ENCODE results near the gene NHEJ1. TPM values are rescaled to one million over a fixed set of nuclear protein-coding genes. Genes with fewer than 3 reads are reported as not detected.

Gene NHEJ1
- total RNA-seq, 1 donor from 2014 or later, result 19.6 TPM

DNA sequence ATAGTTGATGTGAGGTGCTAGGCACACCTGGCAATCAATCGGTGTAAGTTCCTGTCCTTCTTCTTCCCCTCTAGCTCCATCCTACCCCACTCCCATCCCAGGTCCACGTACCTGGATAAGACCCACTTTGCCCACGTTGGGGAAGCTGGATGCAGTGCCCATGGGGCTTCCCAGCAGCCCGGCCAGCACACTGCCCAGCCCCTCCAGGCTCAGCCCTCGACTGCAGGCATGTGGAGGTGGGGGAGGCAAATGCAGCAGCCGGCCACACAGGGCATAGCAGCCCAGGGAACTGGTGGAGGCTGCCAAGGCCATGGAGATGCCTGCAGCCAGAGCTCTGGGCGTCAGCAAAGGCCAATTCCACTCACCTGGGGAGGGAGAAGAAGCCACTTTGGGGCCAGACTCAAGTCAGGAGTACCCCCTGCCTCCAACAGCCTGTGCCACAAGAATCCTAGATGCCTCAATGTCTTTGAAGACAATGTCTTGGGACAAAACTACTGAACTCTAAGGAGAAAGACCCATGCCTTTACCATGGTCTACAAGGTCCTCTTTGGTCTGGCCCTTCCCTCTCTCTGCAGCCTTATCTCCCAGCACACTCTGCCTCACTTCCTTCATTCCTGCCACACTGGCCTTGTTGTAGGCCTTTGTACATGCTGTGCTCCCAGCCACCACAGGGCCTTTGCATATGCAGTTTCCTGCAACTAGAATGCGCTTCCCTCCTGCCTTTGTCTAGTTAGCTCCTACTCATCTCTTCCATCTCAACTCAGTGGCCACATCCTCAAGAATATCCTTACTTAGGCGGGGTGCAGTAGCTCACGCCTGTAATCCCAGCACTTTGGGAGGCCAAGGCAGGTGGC is 4.7 kb upstream of the NHEJ1 start:
- no peaks in the 10 kb centered on the region for H3K36me3 Mint-ChIP-seq
- no peak overlapping the region for H3K4me3 Mint-ChIP-seq
- H3K27me3 Mint-ChIP-seq, result no peaks in the 10 kb centered on the region
- TF ChIP-seq, protein P1, sequence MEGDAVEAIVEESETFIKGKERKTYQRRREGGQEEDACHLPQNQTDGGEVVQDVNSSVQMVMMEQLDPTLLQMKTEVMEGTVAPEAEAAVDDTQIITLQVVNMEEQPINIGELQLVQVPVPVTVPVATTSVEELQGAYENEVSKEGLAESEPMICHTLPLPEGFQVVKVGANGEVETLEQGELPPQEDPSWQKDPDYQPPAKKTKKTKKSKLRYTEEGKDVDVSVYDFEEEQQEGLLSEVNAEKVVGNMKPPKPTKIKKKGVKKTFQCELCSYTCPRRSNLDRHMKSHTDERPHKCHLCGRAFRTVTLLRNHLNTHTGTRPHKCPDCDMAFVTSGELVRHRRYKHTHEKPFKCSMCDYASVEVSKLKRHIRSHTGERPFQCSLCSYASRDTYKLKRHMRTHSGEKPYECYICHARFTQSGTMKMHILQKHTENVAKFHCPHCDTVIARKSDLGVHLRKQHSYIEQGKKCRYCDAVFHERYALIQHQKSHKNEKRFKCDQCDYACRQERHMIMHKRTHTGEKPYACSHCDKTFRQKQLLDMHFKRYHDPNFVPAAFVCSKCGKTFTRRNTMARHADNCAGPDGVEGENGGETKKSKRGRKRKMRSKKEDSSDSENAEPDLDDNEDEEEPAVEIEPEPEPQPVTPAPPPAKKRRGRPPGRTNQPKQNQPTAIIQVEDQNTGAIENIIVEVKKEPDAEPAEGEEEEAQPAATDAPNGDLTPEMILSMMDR (conservative IDR thresholded peaks at IDR 0.05), result no peak
- no peak overlapping the region for H3K27ac Mint-ChIP-seq
- H3K9me3 Mint-ChIP-seq, result no peaks in the 10 kb centered on the region
- no peak for DNase-seq (ENCODE audit: extremely low spot score, unreplicated experiment)
- peaks cover 9% of the 10 kb centered on the region for H3K4me1 Mint-ChIP-seq (ENCODE audit: unreplicated experiment)

DNA sequence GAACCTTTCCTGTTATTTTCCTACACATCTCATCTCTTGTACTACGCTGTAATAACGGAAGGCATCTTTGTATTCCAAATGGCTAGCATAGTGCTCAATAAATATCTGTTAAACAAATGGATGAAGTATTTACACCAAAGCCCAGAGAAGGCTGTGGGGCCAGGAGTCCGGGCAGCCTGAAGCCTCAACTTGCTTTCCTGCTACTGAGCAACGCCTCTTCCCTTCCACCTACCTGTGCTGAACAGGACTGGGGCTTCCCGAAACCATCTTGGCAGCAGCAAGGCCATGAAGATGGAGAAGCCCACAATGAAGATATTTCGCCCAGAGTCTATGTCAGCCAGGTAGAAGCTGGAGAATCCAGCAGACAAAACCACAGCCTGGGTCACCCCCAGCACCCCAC is 2.5 kb upstream of the NHEJ1 start:
- Mint-ChIP-seq H3K9me3 (no peaks in the 10 kb centered on the region), H3K4me3 (no peak overlapping the region), H3K36me3 (no peaks in the 10 kb centered on the region), H3K27ac (no peak overlapping the region), H3K4me1 (ENCODE audit: unreplicated experiment) (peaks cover 21% of the 10 kb centered on the region), H3K27me3 (no peaks in the 10 kb centered on the region)
- DNase-seq (ENCODE audit: extremely low spot score, unreplicated experiment), result no peak
- TF ChIP-seq, protein P1 (conservative IDR thresholded peaks at IDR 0.05), result no peak

DNA sequence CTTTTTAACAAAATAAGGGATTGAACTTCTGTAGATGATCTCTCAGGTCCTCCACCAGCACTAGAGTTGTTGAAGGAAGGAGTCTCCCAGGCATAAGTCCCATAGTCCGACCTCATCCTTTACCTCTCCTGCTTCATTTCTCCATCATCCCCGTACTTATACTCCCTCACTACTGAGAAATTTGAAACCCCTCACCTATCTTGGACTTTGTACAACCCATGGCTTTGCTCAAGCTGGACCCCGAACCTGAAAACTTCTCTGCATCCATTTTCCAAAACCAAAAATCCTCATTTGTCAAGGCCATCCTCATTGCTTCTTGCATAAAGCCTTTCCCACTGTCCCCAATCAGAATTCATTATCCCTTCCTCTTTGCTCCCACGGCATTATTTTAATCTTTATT is 482 bp upstream of the NHEJ1 start:
- peak overlapping the region; percentile 96 for H3K27ac Mint-ChIP-seq
- peaks cover 21% of the 10 kb centered on the region for H3K4me1 Mint-ChIP-seq (ENCODE audit: unreplicated experiment)
- no peaks in the 10 kb centered on the region for H3K9me3 Mint-ChIP-seq
- H3K36me3 Mint-ChIP-seq, result peaks cover 9% of the 10 kb centered on the region
- DNase-seq (ENCODE audit: extremely low spot score, unreplicated experiment), result no peak
- no peaks in the 10 kb centered on the region for H3K27me3 Mint-ChIP-seq
- TF ChIP-seq, protein P1 (conservative IDR thresholded peaks at IDR 0.05), result no peak
- peak overlapping the region; percentile 97 for H3K4me3 Mint-ChIP-seq

GRCh38 chr2:219159771-219160185 is 837 bp downstream of the NHEJ1 start:
- TF ChIP-seq, protein P1 (conservative IDR thresholded peaks at IDR 0.05), result no peak
- Mint-ChIP-seq H3K4me3 (peak overlapping the region; percentile 97), H3K4me1 (ENCODE audit: unreplicated experiment) (peaks cover 21% of the 10 kb centered on the region), H3K9me3 (no peaks in the 10 kb centered on the region), H3K27me3 (no peaks in the 10 kb centered on the region), H3K36me3 (peaks cover 9% of the 10 kb centered on the region), H3K27ac (peak overlapping the region; percentile 96)
- DNase-seq (ENCODE audit: extremely low spot score, unreplicated experiment), result no peak

- TF ChIP-seq, protein P1 (conservative IDR thresholded peaks at IDR 0.05), result no peak
- no peaks in the 10 kb centered on the region for H3K9me3 Mint-ChIP-seq
- H3K27ac Mint-ChIP-seq, result no peak overlapping the region
- peak overlapping the region; percentile 40 for H3K4me3 Mint-ChIP-seq
- peaks cover 21% of the 10 kb centered on the region for H3K4me1 Mint-ChIP-seq (ENCODE audit: unreplicated experiment)
- no peaks in the 10 kb centered on the region for H3K27me3 Mint-ChIP-seq
- peaks cover 9% of the 10 kb centered on the region for H3K36me3 Mint-ChIP-seq
- no peak for DNase-seq (ENCODE audit: extremely low spot score, unreplicated experiment)
Measured at GRCh38 chr2:219158586-219158985, 2.0 kb downstream of the NHEJ1 start.
